Heart left ventricle (tissue), 16 donors: ENCODE measurements around the gene ARHGAP30. TPM values are rescaled to one million over a fixed set of nuclear protein-coding genes. Genes with fewer than 3 reads are reported as not detected.
"Not testable (repeated sequence)": the region's sequence is repeated elsewhere in the genome, so short reads cannot be mapped to it uniquely, and the experiment has no call there.

ENCODE experiments used
- ATAC-seq, 4 donors: fragments of 200-7000 bp; cut with Tn5 transposase; one replicate each; pipeline ENCODE4 v1.9.1; 2020 to 2022; ENCODE audit warnings: moderate library complexity in 4 of 4, mild to moderate bottlenecking in 3 of 4, moderate number of reproducible peaks in 1 of 4
- DNase-seq, 5 donors: peaks; one replicate each; pipeline ENCODE4 v3.0.0-alpha.2; 2020
- H3K27ac ChIP-seq, 12 donors: fragments of 200-600 bp; sonication (generic) in 4 of 12; one replicate each; pipeline versions ENCODE4 v1.5.0 to v1.8.0; 2016 to 2022; ENCODE audit warnings: mild to moderate bottlenecking in 2 of 12
- H3K27me3 ChIP-seq, 9 donors: fragments of 200-600 bp; sonication (generic) in 2 of 9; one replicate each; pipeline versions ENCODE4 v1.5.1 to v1.8.0; 2016 to 2022; ENCODE audit warnings: mild to moderate bottlenecking in 3 of 9
- H3K36me3 ChIP-seq, 9 donors: fragments of 200-600 bp; sonication (generic) in 2 of 9; one replicate each; pipeline versions ENCODE4 v1.5.0 to v1.8.0; 2018 to 2022; ENCODE audit warnings: mild to moderate bottlenecking in 2 of 9
- H3K4me1 ChIP-seq, 12 donors: fragments of 200-600 bp; sonication (generic) in 4 of 12; one replicate each; pipeline versions ENCODE4 v1.5.0 to v1.8.0; 2016 to 2022; ENCODE audit warnings: mild to moderate bottlenecking in 3 of 12
- H3K4me3 ChIP-seq, 12 donors: fragments of 200-600 bp; sonication (generic) in 4 of 12; one replicate each; pipeline versions ENCODE4 v1.5.0 to v1.8.0; 2017 to 2022; ENCODE audit warnings: mild to moderate bottlenecking in 9 of 12, moderate library complexity in 4 of 12
- H3K9me3 ChIP-seq, 12 donors: fragments of 200-600 bp; sonication (generic) in 4 of 12; one replicate each; pipeline versions ENCODE4 v1.5.0 to v1.8.0; 2016 to 2022; ENCODE audit warnings: mild to moderate bottlenecking in 1 of 12
- POLR2A ChIP-seq, 2 donors: fragments of 450-650 bp; IDR thresholded peaks; one replicate each; pipeline ENCODE4 v1.6.1; 2017; ENCODE audit warnings: antibody characterized with exemption in 2 of 2, mild to moderate bottlenecking in 2 of 2, moderate library complexity in 2 of 2
- WGBS, 4 donors: extraction: QIAGEN DNeasy Blood & Tissue Kit in 2 of 4; methylation state at CpG; one replicate each; pipeline versions ENCODE4 v1.1.5 to v1.1.7; 2013 to 2018; 5-methylcytosine and 5-hydroxymethylcytosine counted together
- intact Hi-C, 10 donors: fragments of 100-400 bp; cut with DNase I; formaldehyde crosslinking; loops; one replicate each; pipeline versions ENCODE4 v1.11.1 to v1.14.2; 2022
- polyA plus RNA-seq, 2 donors: library from polyadenylated mRNA; stranded (reverse); fragments of 200-250 nt; gene quantifications; one replicate each; pipeline ENCODE4 v1.2.3, GENCODE V29; 2013
- total RNA-seq, 9 donors: library from RNA; depleted of rRNA in 2 of 9; stranded (reverse); fragments of >200 nt in 2 of 9; fragmentation: NEBNext Ultra II Directional in 3 of 9; extraction: Animal tissue kit (Norgen Biotek cat#: 25700) in 3 of 9; gene quantifications; one replicate each; pipeline versions ENCODE4 v1.1.0 to v1.2.4, GENCODE V29; 2016 to 2023
- TF ChIP-seq, protein P1 (sequence below), 12 donors: fragments of 200-600 bp; sonication (generic) in 4 of 12; IDR thresholded peaks; one replicate each; pipeline versions ENCODE4 v1.5.0 to v1.8.0; 2018 to 2022; ENCODE audit warnings: antibody characterized with exemption in 12 of 12, mild to moderate bottlenecking in 5 of 12
- donor health status: ischemic (EF 13 %, LVEDD 7.1; RV severe dilation, severe dysfunction).
- donor health status: healthy with polysubstance abuse.
- donor health status: DM: no; HTN: yes; CAD: no.
- donor health status: DM: no; HTN: no; CAD: no.
- donor health status: ischemic (EF 25% LVEDD 6.9; RV normal size, moderate dysfunction).
- donor health status: ischemic (EF 25% LVEDD 5.7; RV mildly dilated, moderate dysfunction).
- donor health status: healthy.
- donor health status: DM: yes; HTN: yes; CAD: no.
- donor health status: ischemic (EF 35%, LVEDD 5.7; RV mildly dilated, moderate dysfunction).
- donor health status: nonischemic (EF 11% LVEDD 7.7; RV severe dilation, severe dysfunction).
- donor health status: DM: yes; HTN: yes; CAD: no.
- donor health status: PGD.
- donor health status: ischemic (EF 29% LVEDD 5.4; RV normal size, mild dysfunction).
- donor health status: nonischemic (EF 23%, LVEDD 6.1; RV moderate dilation, normal function).

ARHGAP30 gene
- total and polyA plus RNA-seq, 11 donors = 1.3 to 32.2 (median 2.1) TPM

- H3K4me3 ChIP-seq = no peak overlapping the region
- no peaks in the 10 kb centered on the region for H3K36me3 ChIP-seq
- peaks cover 0 to 4% (median 0%) of the 10 kb centered on the region in 9 donors for H3K27me3 ChIP-seq
- H3K27ac ChIP-seq = peak overlapping the region in 4 of 12 donors; percentile 24 to 95 (median 88)
- DNase-seq (no peak), ATAC-seq (no peak)
- no peaks in the 10 kb centered on the region for H3K9me3 ChIP-seq
- TF ChIP-seq POLR2A (IDR thresholded peaks at IDR 0.05) = no peak
- TF ChIP-seq, protein P1, sequence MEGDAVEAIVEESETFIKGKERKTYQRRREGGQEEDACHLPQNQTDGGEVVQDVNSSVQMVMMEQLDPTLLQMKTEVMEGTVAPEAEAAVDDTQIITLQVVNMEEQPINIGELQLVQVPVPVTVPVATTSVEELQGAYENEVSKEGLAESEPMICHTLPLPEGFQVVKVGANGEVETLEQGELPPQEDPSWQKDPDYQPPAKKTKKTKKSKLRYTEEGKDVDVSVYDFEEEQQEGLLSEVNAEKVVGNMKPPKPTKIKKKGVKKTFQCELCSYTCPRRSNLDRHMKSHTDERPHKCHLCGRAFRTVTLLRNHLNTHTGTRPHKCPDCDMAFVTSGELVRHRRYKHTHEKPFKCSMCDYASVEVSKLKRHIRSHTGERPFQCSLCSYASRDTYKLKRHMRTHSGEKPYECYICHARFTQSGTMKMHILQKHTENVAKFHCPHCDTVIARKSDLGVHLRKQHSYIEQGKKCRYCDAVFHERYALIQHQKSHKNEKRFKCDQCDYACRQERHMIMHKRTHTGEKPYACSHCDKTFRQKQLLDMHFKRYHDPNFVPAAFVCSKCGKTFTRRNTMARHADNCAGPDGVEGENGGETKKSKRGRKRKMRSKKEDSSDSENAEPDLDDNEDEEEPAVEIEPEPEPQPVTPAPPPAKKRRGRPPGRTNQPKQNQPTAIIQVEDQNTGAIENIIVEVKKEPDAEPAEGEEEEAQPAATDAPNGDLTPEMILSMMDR (IDR thresholded peaks at IDR 0.05) = no peak
- intact Hi-C loops = no loop called here
- WGBS, 4 donors = 86 to 91% (median 89%) methylated on average over 5 of the region's 5 CpGs
- H3K4me1 ChIP-seq = peaks cover 0 to 68% (median 32%) of the 10 kb centered on the region in 12 donors
These were observed 51.7 kb downstream of the ARHGAP30 start for GRCh38 chr1:161017756-161018630.

DNA sequence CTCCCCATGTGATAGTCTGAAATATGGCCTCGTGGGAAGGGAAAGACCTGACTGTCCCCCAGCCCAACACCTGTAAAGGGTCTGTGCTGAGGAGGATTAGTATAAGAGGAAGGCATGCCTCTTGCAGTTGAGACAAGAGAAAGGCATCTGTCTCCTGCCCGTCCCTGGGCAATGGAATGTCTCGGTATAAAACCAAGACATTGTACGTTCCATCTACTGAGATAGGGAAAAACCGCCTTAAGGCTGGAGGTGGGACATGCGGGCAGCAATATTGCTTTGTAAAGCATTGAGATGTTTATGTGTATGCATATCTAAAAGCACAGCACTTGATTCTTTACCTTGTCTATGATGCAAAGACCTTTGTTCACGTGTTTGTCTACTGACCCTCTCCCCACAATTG lies 52.5 kb downstream of the ARHGAP30 start:
- H3K27ac ChIP-seq, H3K9me3 ChIP-seq, ATAC-seq, DNase-seq, H3K27me3 ChIP-seq, H3K4me3 ChIP-seq, H3K36me3 ChIP-seq, intact Hi-C loops: not testable (repeated sequence)
- H3K4me1 ChIP-seq = peaks cover 0 to 76% (median 33%) of the 10 kb centered on the region in 12 donors
- 76 to 82% (median 81%) methylated on average over 6 to 7 of the region's 7 CpGs for whole genome bisulfite sequencing, 4 donors

GRCh38 chr1:161016683-161017082 lies 53.0 kb downstream of the ARHGAP30 start:
- intact Hi-C loops, DNase-seq, H3K9me3 ChIP-seq, H3K27me3 ChIP-seq, H3K36me3 ChIP-seq, ATAC-seq, H3K27ac ChIP-seq, H3K4me3 ChIP-seq: not testable (repeated sequence)
- peaks cover 0 to 78% (median 32%) of the 10 kb centered on the region in 12 donors for H3K4me1 ChIP-seq
- 44 to 70% (median 57%) methylated on average over 1 of the region's 1 CpG for whole genome bisulfite sequencing, 4 donors

DNA sequence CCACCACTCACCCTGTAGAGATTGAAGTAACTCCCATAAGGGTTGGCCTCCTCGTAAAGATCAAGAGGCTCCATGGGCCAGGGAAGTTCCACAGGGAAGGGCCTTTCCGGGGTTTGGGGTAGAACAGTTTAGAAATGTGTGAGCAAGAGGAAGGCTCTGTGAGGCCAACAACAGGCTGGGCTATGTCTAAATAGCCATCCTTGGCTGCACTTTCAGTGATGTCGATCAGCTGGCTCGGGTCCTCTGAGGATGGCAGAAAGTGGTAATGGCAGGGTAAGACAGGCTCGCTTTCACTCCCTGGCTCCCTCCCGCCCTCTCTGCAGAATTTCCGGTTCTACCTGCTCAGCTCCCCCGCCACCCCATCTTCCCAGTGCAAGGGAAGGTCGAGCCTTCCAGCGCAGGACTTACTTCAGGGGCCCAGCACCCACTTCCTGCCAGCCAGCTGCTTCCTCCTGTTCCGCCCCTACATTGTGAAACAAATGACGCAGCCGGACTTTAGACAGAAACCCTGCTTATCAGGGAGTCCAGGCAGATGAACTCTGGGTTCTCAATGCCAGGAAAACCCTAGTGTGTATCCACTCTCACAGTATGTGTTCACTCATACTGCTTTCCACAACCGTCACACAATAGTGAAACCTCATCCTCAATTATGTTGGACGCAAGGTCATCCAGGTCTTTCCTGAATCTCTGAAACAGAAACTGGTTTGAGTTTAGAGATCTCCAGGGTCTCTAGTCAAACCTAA lies 56.0 kb downstream of the ARHGAP30 start:
- WGBS, 4 donors = 40 to 57% (median 48%) methylated on average over 15 of the region's 15 CpGs
- TF ChIP-seq POLR2A (IDR thresholded peaks at IDR 0.05) = peak in 1 of 2 donors; percentile 23
- TF ChIP-seq, protein P1 (IDR thresholded peaks at IDR 0.05) = no peak
- intact Hi-C loops = no loop called here
- Histone ChIP-seq H3K4me1 (peaks cover 0 to 66% (median 21%) of the 10 kb centered on the region in 12 donors), H3K4me3 (peak overlapping the region in 9 of 12 donors; percentile 22 to 47 (median 31)), H3K27ac (peak overlapping the region; percentile 75 to 96 (median 82)), H3K36me3 (no peaks in the 10 kb centered on the region), H3K9me3 (no peaks in the 10 kb centered on the region), H3K27me3 (no peaks in the 10 kb centered on the region)
- ATAC-seq (peak; percentile 94 to 97 (median 96)), DNase-seq (peak; percentile 84 to 89 (median 87))

- no peak for DNase-seq
- Histone ChIP-seq H3K27me3 (no peaks in the 10 kb centered on the region), H3K4me1 (peaks cover 0 to 63% (median 18%) of the 10 kb centered on the region in 12 donors), H3K9me3 (no peaks in the 10 kb centered on the region), H3K4me3 (peak overlapping the region in 7 of 12 donors; percentile 22 to 47 (median 31)), H3K36me3 (no peaks in the 10 kb centered on the region), H3K27ac (peak overlapping the region; percentile 75 to 96 (median 82))
- TF ChIP-seq POLR2A (IDR thresholded peaks at IDR 0.05) = no peak
- TF ChIP-seq, protein P1 (IDR thresholded peaks at IDR 0.05) = no peak
- ATAC-seq = peak in 3 of 4 donors; percentile 8 to 27 (median 15)
- intact Hi-C loops = no loop called here
These were observed 56.6 kb downstream of the ARHGAP30 start for GRCh38 chr1:161013131-161013487.
